Neutrophil (primary cell): ENCODE results near the gene TSPAN33.
"Not testable (repeated sequence)": the region's sequence is repeated elsewhere in the genome, so short reads cannot be mapped to it uniquely, and the experiment has no call there.

Source experiments
- H3K27ac ChIP-seq: fragments of 200-600 bp; sonication (generic); 2 replicates; pipeline ENCODE4 v1.5.1; 2016; ENCODE audit warnings: mild to moderate bottlenecking, moderate library complexity
- H3K27me3 ChIP-seq: fragments of 200-600 bp; sonication (generic); 2 replicates; pipeline ENCODE4 v1.6.0; 2016; ENCODE audit warnings: mild to moderate bottlenecking
- H3K36me3 ChIP-seq: fragments of 200-600 bp; sonication (generic); 2 replicates; pipeline ENCODE4 v1.5.1; 2017
- H3K4me1 ChIP-seq, 2 experiments: fragments of 200-600 bp in 1 of 2; sonication (generic) in 1 of 2; 1 replicate in 1 of 2; 2 replicates in 1 of 2; pipeline versions ENCODE4 v1.5.1 to v1.6.1; 2013 to 2016; ENCODE audit warnings: low read depth in 1 of 2, low read length in 1 of 2, mild to moderate bottlenecking in 1 of 2, moderate library complexity in 1 of 2; ENCODE audit not compliant: control insufficient read depth in 1 of 2, insufficient read depth in 1 of 2
- H3K4me3 ChIP-seq, 2 experiments: fragments of 200-600 bp in 1 of 2; sonication (generic) in 1 of 2; 1 replicate in 1 of 2; 2 replicates in 1 of 2; pipeline ENCODE4 v1.5.1; 2013 to 2016; ENCODE audit warnings: low read depth in 1 of 2, low read length in 1 of 2, mild to moderate bottlenecking in 1 of 2, moderate library complexity in 1 of 2
- H3K9me3 ChIP-seq: fragments of 200-600 bp; sonication (generic); 2 replicates; pipeline ENCODE4 v1.5.1; 2016
- TF ChIP-seq, protein P1 (sequence below): fragments of 200-600 bp; sonication (generic); IDR thresholded peaks from 2 replicates; pipeline ENCODE4 v1.5.1; 2016; ENCODE audit warnings: antibody characterized with exemption

TSPAN33 gene

DNA sequence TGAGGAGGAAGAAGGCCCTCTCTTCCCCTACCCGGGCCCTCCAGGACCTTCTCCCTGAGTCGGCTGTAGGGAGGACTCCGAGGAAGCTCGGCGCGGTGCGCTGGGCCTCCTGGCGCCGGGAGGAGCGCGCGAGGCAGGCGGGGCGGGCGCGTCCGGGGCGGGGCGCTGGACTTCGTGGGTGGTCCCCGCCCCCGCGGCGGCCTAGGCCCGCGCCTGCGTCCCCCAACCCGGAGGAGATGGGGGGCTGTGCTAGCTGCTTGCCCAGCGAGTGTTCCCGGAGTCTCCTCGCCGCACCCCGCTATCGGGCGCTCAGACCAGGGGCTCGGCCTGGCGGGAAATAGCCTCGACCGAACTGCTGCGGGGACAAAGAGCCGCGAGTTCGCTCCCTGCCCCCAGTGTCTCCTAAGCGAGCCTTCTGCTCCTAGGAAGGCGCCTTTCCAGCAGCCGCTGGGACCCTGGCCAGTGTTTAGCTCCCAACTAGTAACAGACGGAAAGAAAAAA is 24.7 kb downstream of the TSPAN33 start:
- peaks cover 8 to 14% of the 10 kb centered on the region in 2 experiments for H3K4me1 ChIP-seq
- H3K9me3 ChIP-seq, result no peaks in the 10 kb centered on the region
- peaks cover 44% of the 10 kb centered on the region for H3K27me3 ChIP-seq
- H3K4me3 ChIP-seq, result peak overlapping the region; percentile 31 to 48
- H3K27ac ChIP-seq, result no peak overlapping the region
- TF ChIP-seq, protein P1, sequence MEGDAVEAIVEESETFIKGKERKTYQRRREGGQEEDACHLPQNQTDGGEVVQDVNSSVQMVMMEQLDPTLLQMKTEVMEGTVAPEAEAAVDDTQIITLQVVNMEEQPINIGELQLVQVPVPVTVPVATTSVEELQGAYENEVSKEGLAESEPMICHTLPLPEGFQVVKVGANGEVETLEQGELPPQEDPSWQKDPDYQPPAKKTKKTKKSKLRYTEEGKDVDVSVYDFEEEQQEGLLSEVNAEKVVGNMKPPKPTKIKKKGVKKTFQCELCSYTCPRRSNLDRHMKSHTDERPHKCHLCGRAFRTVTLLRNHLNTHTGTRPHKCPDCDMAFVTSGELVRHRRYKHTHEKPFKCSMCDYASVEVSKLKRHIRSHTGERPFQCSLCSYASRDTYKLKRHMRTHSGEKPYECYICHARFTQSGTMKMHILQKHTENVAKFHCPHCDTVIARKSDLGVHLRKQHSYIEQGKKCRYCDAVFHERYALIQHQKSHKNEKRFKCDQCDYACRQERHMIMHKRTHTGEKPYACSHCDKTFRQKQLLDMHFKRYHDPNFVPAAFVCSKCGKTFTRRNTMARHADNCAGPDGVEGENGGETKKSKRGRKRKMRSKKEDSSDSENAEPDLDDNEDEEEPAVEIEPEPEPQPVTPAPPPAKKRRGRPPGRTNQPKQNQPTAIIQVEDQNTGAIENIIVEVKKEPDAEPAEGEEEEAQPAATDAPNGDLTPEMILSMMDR, result no peak
- no peaks in the 10 kb centered on the region for H3K36me3 ChIP-seq

DNA sequence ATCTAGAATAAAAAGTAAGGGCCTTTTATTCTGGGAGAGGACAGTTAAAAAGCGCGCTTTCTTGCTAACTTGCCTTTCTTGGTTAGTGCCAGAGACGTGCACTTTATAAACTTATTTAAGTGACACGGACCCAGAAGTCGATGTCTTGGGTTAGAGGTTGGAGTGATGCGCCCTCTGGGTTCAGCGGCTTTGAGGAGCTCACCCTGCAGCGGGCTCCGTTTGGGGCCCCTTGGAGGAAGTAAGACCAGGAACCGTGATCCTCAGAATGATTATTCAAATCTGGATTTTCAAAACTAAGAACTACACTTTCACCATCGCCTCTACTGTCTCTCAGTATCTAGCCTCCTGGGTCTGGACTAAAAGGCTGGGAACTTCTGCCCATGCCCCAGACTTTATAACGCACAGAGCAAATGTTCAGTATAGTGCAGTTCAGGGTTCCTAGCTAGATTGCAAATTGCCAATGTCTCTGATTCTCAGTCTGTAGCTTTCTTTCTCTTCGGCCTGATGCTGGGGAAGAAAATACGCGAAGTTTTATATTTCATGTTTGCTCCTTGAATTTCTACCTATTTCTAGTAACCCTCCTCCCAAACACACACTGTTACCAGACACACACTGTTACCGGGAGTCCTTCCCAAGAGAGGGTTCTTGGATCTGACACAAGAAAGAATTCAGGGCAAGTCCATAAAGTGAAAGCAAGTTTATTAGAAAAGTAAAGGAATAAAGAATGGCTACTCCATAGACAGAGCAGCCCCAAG is 25.4 kb downstream of the TSPAN33 start:
- Histone ChIP-seq H3K4me3 (peak overlapping the region; percentile 31 to 48), H3K27me3 (peaks cover 44% of the 10 kb centered on the region), H3K36me3 (no peaks in the 10 kb centered on the region), H3K9me3 (no peaks in the 10 kb centered on the region), H3K4me1 (peaks cover 8 to 14% of the 10 kb centered on the region in 2 experiments), H3K27ac (no peak overlapping the region)
- TF ChIP-seq, protein P1, result no peak

DNA sequence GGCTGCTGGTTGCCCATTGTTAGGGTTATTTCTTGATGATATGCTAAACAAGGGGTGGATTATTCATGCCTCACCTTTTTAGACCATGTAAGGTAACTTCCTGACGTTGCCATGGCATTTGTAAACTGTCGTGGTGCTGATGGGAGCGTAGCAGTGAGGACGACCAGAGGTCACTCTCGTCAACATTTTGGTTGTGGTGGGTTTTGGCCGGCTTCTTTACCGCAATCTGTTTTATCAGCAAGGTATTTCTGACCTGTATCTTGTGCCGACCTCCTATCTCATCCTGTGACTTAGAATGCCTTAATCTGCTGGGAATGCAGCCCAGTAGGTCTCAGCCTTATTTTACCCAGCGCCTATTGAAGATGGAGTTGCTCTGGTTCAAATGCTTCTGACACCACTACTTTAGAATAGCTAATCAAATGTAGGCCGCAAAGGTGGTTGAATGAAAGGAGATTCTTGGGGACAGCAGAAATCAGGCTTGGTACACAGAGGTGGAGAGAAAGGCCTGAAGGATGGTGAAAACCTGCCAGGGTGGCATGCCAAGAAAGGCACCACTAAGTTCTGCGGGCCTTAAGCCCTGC is 26.0 kb downstream of the TSPAN33 start:
- H3K36me3 ChIP-seq, result no peaks in the 10 kb centered on the region
- TF ChIP-seq, protein P1, result no peak
- peaks cover 8 to 14% of the 10 kb centered on the region in 2 experiments for H3K4me1 ChIP-seq
- H3K4me3 ChIP-seq, result no peak overlapping the region
- H3K9me3 ChIP-seq, result no peaks in the 10 kb centered on the region
- H3K27ac ChIP-seq, result no peak overlapping the region
- peaks cover 44% of the 10 kb centered on the region for H3K27me3 ChIP-seq

DNA sequence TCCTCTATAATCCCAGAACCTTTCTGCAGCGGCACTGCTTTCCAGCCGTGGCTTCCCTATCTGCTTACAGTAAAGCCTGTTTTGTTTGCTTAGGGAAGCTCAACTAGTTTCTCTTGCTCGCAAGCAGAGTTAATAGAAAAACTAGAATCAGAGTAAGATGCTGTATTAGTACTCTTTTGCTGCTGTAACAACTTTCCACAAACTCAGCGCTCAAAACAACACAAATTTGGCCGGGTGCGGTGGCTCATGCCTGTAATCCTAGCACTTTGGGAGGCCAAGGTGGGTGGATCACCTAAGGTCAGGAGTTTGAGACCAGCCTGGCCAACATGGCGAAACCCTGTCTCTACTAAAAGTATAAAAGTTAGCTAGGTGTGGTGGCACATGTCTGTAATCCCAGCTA is 29.4 kb downstream of the TSPAN33 start:
- not testable (repeated sequence) for H3K9me3 ChIP-seq

DNA sequence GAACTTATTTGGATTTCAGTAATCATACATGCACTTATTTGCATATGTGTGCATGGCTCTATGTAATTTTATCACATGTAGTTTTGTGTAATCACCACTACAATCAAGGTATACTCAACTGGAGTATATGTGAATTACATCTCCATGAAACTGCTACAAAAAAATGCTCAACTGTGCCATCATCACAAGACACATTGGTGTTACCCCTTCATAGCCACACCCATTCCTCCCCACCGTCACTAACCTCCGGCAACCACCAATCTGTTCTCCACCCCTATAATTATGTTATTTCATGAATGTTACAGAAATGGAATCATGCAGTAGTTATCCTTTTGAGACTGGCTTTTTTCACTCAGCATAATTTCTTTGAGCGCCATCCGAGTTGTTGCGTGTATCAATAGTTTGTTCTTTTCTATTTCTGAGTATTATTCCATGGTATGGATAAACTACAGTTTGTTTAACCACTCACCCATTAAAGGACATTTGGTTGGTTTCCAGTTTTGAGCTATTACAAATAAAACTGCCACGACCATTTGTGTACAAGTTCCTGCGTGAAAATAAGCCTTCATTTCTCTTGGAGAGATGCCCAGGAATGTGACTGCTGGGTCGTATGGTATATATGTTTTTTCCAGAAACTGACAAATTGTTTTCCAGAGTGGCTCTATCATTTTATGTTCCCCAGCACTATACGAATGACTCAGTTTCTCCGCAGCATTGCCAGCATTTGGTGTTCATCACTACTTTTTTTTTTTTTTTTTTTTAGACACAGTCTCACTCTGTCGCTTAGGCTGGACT is 32.6 kb downstream of the TSPAN33 start:
- TF ChIP-seq, protein P1, result no peak
- H3K36me3 ChIP-seq, result no peaks in the 10 kb centered on the region
- H3K27me3 ChIP-seq, result peaks cover 16% of the 10 kb centered on the region
- no peaks in the 10 kb centered on the region for H3K9me3 ChIP-seq
- H3K4me3 ChIP-seq, result no peak overlapping the region
- H3K27ac ChIP-seq, result no peak overlapping the region
- H3K4me1 ChIP-seq, result no peaks in the 10 kb centered on the region

More for the DNA sequence above, 29.4 kb downstream of the TSPAN33 start:
- not testable (repeated sequence) for H3K27ac ChIP-seq, H3K4me3 ChIP-seq, H3K36me3 ChIP-seq
- Histone ChIP-seq H3K27me3 (peaks cover 33% of the 10 kb centered on the region), H3K4me1 (peaks cover 8 to 12% of the 10 kb centered on the region in 2 experiments)
